Kidney epithelial cell (primary cell): ENCODE measurements around the gene LNPEP. TPM values are rescaled to one million over a fixed set of nuclear protein-coding genes. Genes with fewer than 3 reads are reported as not detected.

ENCODE experiments used
- DNase-seq: peaks from one replicate; pipeline ENCODE4 v3.0.0-alpha.2; 2010; ENCODE audit warnings: low read depth
- H3K27me3 ChIP-seq: 2 replicates; pipeline ENCODE4 v1.6.0; 2011; ENCODE audit warnings: low read length; ENCODE audit not compliant: control insufficient read depth, insufficient read depth
- H3K36me3 ChIP-seq: 2 replicates; pipeline ENCODE4 v1.5.1; 2011; ENCODE audit warnings: low read length; ENCODE audit not compliant: control insufficient read depth, insufficient read depth
- H3K4me3 ChIP-seq: 2 replicates; pipeline ENCODE4 v1.5.1; 2011; ENCODE audit warnings: low read depth, mild to moderate bottlenecking, control low read depth, low read length
- total RNA-seq: library from RNA; depleted of rRNA; stranded (reverse); fragments of >200 nt; gene quantifications from 2 replicates; pipeline ENCODE4 v1.2.3, GENCODE V29; 2015
- TF ChIP-seq, protein P1 (sequence below): IDR thresholded peaks from 2 replicates; pipeline ENCODE4 v1.5.1; 2011; ENCODE audit warnings: mild to moderate bottlenecking, moderate library complexity, low read length, control low read depth, inconsistent platforms; ENCODE audit not compliant: insufficient read depth, poor library complexity, severe bottlenecking

The LNPEP gene
- total RNA-seq, 1 donor from 2014 or later = 24.6 TPM

DNA sequence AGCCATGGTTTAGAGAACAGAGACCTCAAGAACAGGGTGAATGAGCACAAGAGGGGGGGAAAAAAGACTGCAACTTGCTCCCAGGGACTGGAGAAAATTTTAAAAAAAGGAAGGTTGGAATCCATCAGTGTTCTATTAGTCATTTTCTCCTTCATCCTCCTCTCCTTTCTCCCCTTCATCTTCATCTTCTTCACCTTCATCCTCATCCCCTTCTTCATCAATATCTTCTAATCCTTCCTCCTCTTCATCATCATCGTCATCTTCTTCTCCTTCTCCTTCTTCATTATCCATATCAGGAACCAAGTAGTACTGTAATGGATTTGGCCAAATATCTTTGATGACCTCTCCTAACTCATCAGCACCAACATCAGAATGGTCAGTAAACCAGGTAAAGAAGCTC lies 120.4 kb downstream of the LNPEP start:
- TF ChIP-seq, protein P1, sequence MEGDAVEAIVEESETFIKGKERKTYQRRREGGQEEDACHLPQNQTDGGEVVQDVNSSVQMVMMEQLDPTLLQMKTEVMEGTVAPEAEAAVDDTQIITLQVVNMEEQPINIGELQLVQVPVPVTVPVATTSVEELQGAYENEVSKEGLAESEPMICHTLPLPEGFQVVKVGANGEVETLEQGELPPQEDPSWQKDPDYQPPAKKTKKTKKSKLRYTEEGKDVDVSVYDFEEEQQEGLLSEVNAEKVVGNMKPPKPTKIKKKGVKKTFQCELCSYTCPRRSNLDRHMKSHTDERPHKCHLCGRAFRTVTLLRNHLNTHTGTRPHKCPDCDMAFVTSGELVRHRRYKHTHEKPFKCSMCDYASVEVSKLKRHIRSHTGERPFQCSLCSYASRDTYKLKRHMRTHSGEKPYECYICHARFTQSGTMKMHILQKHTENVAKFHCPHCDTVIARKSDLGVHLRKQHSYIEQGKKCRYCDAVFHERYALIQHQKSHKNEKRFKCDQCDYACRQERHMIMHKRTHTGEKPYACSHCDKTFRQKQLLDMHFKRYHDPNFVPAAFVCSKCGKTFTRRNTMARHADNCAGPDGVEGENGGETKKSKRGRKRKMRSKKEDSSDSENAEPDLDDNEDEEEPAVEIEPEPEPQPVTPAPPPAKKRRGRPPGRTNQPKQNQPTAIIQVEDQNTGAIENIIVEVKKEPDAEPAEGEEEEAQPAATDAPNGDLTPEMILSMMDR = no peak
- no peak for DNase-seq
- H3K27me3 ChIP-seq = no peaks in the 10 kb centered on the region

DNA sequence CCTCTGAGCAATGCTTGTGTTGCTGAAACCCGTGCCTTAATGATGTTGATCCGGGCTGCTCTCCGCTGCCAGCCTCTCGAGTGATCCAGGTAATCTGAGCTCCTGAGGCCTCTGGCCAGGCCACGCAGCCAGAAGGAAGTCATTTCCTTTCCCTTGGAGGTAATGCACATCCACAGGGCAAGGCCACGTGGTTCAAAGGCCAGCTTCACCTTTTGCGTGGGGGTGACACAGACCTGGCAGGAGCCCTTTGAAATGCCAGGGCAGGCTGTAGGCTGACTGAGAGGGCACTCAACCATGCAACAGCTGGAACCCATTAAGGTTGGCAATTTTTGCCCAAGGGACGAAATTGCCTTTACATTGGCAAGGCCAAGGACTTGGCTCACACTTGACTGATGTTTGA lies 126.2 kb downstream of the LNPEP start:
- Histone ChIP-seq H3K4me3 (no peak overlapping the region), H3K27me3 (no peaks in the 10 kb centered on the region), H3K36me3 (no peaks in the 10 kb centered on the region)
- TF ChIP-seq, protein P1 = no peak
- no peak for DNase-seq

More for the DNA sequence above, 120.4 kb downstream of the LNPEP start:
- no peak overlapping the region for H3K4me3 ChIP-seq
- no peaks in the 10 kb centered on the region for H3K36me3 ChIP-seq

DNA sequence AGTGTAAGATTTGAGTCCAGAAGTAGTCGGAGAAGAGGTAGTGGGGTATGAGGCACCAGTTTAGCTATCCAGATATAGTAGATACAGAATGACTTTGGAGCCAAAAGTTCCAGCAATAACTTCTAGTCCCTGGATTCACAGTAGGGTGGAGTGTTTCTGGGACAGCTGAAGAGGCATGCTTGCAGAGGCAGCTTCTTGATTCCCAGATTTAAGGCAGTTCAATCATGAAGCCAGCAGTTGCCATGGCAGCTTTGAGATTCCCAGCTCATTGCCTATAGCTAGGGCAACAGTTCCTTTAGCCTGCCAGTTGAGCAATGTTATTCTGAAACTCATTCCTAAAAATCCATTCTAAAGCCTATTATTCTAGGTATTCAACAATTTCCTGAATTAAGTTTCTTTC lies 127.4 kb downstream of the LNPEP start:
- no peak overlapping the region for H3K4me3 ChIP-seq
- TF ChIP-seq, protein P1 = no peak
- DNase-seq = no peak
- no peaks in the 10 kb centered on the region for H3K36me3 ChIP-seq
- no peaks in the 10 kb centered on the region for H3K27me3 ChIP-seq

DNA sequence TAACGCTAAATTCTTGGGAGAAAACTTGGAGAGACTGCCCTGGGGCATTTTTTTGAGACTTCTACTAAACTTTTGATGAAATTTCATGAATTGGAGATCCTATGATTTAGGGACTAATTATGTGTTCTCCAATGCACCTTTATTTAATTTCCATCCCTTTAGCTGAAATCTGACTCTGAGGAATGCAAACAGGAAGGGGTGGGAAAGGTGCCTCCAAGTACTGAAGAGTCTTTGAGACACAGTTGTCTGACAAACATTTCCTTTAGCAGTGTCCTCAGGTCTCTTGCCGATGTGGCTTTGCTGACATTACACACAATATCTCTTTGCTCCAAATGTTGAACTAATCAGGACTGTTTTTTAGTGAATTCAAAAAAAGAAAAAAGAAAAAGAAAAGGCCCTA lies 129.6 kb downstream of the LNPEP start:
- TF ChIP-seq, protein P1 = no peak
- DNase-seq = no peak
- H3K27me3 ChIP-seq = no peaks in the 10 kb centered on the region
- H3K4me3 ChIP-seq = no peak overlapping the region
- H3K36me3 ChIP-seq = no peaks in the 10 kb centered on the region

DNA sequence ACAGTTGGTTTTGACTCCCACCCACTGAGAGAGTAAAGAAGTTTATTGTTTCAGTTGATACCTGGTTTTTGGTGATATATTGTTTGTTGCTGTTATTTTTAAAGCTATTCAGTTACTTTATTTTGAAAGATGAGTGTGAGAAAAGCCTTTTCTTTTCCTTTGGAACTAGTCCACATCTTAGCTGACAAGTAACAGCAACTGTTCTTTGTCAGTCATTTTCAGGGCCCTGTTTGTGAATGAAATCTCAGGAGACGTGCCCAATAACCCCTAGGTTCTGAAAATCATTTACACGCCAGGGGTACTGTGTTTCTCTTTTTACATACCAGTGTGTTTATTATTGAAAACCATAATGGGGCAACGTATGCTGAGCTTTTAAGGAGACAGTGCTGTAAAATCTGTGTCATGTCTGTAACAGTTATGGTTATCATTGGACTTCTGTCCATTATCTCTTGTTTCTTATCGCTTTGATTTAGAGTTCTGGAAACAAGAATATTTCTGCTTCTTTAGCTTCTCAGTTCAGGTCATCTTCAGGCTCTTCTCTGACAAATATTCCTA lies 131.5 kb downstream of the LNPEP start:
- DNase-seq = no peak
- TF ChIP-seq, protein P1 = no peak
- Histone ChIP-seq H3K4me3 (no peak overlapping the region), H3K27me3 (no peaks in the 10 kb centered on the region), H3K36me3 (no peaks in the 10 kb centered on the region)

DNA sequence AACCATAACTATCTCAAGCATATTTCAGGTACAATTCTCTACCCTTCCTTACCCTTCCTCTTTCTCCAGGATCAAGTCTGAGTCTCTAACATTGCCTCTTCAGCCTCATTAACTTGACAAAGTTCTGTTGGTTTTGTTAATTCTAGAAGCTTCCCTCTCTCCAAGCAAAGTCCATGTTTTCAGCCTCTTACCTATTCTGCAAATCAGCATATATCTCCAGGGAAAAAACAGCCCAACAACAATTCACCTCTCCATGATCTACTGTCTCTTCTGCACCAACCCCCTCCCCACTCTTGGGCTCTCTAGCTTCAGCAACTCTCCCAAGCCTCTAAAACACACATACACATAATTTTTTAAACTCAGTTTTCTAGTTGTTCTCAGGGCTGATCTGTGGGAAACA lies 134.4 kb downstream of the LNPEP start:
- TF ChIP-seq, protein P1 = no peak
- Histone ChIP-seq H3K27me3 (no peaks in the 10 kb centered on the region), H3K4me3 (no peak overlapping the region), H3K36me3 (no peaks in the 10 kb centered on the region)
- no peak for DNase-seq
